Mammary epithelial cell (primary cell): ENCODE measurements around the gene PLD3.

ENCODE experiments used
- CTCF ChIP-seq, 2 donors: IDR thresholded peaks in 1 of 2; conservative IDR thresholded peaks in 1 of 2; 2 replicates each; pipeline ENCODE4 v1.5.1; 2011 to 2012; ENCODE audit warnings: inconsistent platforms in 2 of 2, low read length in 2 of 2, mild to moderate bottlenecking in 2 of 2, control low read depth in 1 of 2, low read depth in 1 of 2; ENCODE audit not compliant: insufficient read depth in 1 of 2; ENCODE audit errors: extremely low read depth in 1 of 2
- EZH2 ChIP-seq: IDR thresholded peaks from 2 replicates; pipeline ENCODE4 v1.6.1; 2012; ENCODE audit warnings: low read length, inconsistent platforms, borderline replicate concordance

DNA sequence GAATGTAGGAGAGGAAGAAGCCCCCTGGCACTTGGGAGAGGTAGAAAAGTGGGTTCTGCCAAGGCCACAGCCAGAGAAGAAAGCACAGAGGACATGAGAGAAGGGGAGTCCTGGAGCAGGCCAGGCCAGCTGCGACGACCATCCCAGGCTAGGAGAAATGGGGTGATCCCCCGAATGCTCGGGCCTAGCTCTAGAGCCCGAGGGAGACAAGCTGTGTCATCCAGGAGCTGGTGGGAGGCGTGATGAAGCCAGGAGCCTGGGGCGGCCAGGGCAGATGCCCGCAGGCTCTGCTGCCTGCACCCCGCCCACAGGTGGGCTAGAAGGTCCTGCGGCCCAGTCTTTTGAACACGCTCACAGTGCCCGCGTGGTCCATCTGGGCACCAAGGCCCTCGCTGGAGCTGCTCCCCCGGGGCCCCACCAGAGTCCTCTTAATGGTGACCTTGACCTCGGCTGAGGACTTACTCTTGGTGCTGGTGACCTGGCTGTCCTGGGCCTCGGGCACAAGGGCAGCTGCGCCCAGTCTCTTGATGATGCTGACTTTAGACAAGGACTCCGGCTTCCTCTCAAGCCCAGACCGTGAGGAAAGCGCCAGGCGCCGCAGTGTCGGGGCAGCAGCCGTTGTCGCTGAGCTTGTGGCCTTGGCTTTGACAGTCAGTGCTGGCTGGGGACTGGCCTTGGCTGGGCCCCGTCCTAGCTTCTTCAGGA, 26.8 kb upstream of the PLD3 start:
- TF ChIP-seq CTCF (conservative IDR thresholded peaks at IDR 0.05 in 1 of 2, IDR thresholded peaks at IDR 0.05 in 1 of 2; ENCODE audit: extremely low read depth in 1 of 2, insufficient read depth in 1 of 2, low read depth in 1 of 2, low read length in 2 of 2), result no peak
- TF ChIP-seq EZH2, result no peak
